Hematopoietic multipotent progenitor cell treated with erythropoietin and hydrocortisone succinate and interleukin-3 and kit ligand, for 8 days (in vitro differentiated cells): ENCODE results near the gene FLT4.

Source experiments
- DNase-seq: peaks from one replicate; pipeline ENCODE4 v3.0.0-alpha.2; 2015

Gene FLT4

DNA sequence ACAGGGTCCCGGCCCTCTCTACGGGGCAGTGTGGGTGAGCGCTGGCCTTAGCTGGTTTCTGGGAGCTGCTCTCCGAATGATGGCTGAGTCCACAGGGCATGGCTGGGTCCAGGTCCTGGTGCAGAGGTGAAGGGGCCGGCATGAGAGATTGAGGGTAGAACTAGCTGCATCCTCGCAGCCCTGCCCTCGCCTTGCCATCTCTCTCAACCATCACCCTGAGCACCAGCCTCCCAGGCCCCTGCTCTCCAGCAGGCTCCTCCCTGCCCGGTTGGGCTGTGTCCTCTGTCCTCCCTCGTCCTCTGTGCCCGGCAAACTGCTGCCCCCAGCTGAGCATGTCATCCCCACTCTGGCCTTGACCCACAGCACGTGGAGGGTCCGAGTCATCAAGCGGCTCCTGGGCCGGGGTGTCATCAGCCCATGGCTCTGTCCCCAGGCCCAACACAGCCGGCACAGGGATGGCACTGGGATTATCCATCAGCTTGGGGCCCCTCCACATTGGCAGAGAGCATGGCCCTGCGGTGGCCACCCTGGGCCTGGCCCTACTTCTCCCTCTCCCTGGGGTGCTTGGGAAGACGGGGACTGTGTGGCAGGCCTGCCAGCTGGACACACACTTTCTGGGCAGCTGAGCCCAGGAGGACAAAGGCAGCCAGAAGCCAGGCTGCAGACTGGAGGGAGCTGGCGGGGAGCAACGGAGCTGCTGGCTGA lies 8.4 kb downstream of the FLT4 start:
- DNase-seq, result no peak

DNA sequence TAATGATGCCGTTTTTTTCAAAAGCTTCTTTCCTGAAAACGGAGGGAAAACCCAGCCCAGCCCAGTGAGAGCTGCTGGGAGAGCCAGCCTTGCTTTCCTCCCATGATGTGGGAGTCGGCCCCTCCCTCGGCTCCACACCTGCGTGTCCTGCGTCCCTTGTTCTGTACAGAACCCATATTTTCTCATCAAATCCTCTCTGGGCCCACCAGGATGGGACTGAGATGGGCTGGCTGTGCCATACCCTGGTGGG lies 8.9 kb downstream of the FLT4 start:
- no peak for DNase-seq

DNA sequence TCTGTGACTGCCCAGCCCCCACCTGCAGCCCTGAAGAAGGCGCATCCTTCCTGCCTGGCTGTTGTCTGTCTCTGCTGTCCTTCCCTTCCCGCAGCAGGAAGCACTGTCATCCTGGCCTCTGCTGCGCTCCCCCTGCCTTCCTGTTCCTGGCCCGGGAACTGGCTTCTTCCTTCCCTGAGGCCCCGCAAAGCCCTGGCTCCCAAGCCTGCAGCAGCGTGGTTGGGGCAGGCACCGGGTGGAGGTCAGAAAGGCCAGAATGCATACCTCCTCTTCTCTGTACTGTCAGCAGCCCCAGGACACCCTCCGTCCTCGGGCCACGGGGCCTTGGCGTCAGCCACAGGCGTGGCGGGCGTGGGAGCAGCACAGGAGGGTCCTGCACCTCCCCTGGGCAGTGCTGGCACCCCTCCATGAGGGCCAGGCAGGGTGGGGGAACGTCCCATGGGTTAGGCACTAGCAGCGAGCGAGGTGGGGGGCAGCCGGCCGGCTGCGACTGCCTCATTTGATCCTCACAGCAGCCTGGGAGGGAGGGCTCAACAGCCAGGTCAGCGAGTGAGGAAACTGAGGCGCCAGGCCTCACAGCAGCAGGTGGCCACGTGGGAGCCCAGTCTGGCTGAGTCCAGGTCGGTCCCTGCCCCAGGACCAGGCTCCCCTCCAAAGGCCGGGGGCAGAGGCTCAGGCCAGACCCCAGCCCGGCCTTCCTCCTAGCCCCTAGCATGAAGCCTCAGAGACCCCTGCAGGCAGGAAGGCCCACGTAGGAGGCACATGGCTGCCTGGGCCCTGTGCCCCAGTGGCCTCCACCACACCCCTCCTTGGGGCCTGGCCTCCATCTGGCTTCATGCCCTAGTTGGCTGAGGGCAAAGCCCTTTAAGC lies 9.4 kb downstream of the FLT4 start:
- DNase-seq, result no peak

DNA sequence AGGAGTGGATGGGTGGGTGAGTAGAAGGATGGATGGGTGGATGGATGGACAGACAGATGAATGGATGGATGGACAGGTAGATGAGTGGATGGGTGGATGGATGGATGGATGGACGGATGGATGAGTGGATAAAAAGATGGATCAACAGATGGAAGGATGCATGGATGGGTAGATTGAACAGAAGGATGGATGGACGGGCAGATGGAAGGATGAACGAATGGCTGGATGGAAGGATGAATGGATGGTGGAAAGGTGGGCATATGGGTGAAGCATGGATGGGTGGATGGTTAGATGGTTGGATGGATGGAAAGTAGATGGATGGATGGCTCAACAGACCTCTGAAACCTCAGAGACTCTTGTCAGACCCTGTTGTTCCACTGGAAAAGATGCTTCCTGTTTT lies 10.1 kb downstream of the FLT4 start:
- DNase-seq, result no peak

GRCh38 chr5:180637962-180638680 lies 11.3 kb downstream of the FLT4 start:
- DNase-seq, result no peak

DNA sequence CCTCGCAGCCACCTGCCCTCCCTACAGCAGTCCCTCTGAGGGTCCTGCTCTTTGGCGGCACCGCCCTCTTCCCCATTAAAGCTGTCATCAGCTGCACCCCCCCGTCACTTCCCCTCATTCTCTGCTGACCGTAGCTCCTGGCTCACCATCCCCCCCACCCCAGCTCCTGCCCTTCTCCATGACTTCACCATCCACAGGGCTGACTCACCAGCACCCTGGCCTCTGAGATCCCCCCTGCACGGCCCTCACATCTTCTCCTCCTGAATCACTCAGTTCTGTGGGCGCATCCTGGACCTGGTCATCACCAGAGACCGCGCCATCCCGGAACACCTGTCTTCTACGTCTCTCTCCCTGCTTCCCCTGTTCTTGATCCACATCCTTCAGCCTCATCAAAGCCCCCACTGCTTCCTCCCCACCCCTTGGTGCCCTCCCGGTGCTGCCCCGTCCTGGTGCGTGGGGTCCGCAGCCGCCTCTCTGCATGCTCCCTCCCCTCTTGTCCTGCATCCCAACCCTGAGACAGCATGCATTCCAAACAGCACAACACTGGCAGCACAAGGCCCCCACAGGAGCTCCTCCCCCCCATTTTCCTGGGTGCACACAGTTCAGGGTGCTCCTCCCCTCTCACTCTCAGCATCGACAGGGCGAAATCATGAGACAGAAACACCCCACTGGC lies 12.9 kb downstream of the FLT4 start:
- no peak for DNase-seq

GRCh38 chr5:180636016-180636402 lies 13.4 kb downstream of the FLT4 start:
- no peak for DNase-seq

DNA sequence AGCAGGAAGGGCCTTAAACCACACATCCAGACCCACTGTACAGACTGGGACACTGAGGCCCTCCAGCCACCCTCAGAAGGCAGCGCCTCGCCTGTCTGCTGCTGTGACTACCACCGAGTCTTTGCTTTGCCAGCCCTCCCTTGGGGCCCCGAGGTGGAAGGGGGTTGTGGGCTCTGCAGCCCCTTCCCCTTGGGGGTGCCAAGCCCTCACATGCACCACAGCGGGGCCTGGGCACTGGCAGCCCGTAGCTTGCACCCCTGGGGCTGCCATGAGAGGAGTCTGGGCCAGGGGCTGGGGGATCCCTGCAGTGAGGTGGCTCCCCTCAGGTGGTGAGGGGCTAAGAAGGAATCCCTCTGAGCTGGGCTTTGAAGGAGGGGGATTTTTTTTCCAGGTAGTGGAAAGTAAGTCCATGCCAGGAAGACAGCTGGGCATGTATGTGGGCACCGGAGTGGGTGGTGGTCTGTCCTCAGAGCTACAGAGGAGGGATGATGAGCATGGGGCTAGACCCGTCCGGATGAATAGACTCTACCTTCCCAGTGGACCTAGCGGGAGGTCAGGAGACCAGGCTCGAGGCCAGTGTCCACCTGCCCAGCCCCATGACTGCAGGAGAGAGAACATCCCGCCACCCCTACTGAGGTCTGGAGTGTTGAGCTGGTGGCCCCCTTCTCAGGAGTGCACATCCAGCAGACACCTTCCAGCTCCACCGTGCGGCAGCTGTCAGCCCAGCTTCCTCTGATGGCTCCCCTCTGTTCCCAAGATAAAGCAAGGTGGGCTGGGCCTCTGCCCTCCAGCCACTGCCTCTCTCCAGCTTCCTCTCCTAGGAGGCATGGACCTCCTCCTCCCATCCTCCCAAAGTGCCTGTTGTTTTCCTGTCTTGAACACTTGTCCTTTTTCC lies 15.9 kb downstream of the FLT4 start:
- no peak for DNase-seq

GRCh38 chr5:180632768-180633167 lies 16.6 kb downstream of the FLT4 start:
- DNase-seq, result no peak

DNA sequence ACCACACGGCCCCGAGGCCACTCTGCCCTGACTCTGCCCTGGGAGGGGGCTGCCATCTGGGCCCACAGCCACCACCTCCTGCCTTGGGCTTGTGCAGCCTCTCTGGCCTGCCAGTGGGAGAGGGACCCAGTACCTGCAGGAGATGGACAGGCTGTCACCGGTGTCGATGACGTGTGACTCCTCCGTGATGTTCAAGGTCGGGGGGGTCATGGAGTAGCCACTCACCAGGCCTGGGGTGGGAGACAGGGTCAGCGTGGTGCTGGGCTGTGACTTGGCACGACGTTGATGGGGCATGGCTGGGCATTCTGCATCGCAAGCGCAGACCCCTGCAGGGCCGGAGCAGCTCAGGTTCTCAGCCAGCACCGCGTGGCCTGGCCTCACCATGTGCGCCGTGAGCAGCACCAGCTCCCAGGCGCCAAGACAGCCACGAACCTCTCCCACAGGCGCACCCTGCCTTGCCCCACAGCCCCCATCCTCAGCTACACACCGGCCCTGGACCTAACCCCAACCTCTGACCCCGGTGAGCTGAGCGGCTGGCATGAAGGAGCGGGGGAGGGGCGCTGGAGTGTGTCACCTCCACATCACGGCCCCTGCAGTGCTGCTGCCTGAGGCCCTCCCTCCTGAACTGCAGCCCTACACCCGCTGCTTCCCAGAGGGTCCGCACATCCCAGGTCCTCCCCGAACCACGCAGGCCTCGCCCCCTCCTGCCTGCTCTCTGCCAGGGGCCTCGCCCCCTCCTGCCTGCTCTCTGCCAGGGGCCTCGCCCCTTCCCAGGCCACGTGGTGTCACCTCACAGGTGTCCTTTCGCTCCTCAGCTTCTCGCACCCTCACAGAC lies 17.6 kb downstream of the FLT4 start:
- DNase-seq, result no peak

DNA sequence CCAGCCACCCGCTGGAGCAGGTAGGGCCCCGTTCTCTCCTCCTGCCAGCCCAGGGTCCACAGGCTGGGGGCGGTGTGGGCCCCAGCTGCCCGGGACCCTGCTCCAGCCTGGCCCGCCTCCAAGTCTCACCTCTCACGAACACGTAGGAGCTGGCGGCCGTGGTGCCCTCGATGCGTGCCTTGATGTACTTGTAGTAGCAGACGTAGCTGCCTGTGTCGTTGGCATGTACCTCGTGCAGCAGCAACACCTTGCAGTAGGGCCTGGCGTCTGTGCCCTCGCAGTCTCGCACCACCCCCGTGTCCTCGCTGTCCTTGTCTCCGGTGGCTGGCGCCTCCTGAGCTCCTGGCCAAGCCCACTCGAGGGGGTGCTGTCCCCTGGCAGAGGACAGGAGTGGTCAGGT lies 19.0 kb downstream of the FLT4 start:
- no peak for DNase-seq

GRCh38 chr5:180629831-180630382 lies 19.5 kb downstream of the FLT4 start:
- DNase-seq, result no peak

GRCh38 chr5:180628827-180629750 lies 20.3 kb downstream of the FLT4 start:
- no peak for DNase-seq

DNA sequence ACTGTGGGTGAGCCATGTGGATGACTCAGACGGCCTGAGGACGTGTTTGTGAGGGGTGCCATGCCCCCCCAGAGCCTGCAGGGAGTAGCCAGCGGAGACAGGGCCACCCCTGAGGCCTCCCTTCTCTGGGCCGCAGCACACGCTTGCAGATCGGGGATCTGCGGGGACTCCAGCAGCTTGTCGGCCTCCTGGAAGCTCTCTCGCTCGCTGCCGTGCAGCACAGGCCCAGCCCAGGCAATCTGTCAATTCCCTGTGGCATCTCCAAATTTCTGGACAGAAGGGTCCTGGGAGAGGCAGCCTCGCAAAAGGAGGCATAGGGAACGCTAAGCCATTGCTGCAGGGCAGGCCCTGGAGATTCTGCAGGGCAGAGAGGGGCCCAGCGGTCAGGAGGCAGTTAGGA lies 21.2 kb downstream of the FLT4 start:
- DNase-seq, result no peak

DNA sequence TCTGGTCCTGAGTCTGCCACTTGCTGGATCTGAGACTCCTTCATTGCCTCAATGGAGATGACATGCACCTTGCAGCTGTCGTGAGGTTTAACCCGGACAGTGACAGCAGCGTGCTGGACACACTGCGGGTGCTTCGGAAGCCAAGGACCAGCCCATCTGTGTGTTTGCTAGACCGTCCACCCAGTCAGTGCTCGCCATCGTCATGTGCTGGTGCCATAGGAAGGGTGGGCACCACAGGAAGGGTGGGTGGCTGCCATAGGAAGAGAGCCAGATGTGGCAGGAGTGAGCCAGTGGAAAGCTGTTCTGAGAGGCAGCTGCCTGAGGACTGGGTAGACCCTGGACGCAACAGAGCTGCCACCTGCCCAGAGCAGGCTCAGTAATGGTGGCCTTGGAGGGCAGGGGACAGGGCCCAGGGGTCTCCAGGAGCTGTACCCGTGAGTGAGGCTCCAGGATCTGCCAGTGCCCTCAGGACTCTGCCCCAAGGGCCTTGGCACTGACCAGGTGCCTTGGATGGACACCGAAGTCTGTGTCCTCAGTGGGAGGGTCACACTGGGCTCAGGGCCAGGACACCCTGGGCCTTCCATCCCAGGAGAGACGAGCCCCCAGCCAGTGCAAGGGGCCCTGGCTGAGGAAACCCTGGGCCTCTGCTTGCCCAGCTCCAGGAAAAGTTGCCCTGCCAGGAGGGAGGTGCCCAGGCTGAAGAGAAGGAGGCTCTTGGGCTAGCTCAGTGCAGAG lies 21.8 kb downstream of the FLT4 start:
- DNase-seq, result no peak

DNA sequence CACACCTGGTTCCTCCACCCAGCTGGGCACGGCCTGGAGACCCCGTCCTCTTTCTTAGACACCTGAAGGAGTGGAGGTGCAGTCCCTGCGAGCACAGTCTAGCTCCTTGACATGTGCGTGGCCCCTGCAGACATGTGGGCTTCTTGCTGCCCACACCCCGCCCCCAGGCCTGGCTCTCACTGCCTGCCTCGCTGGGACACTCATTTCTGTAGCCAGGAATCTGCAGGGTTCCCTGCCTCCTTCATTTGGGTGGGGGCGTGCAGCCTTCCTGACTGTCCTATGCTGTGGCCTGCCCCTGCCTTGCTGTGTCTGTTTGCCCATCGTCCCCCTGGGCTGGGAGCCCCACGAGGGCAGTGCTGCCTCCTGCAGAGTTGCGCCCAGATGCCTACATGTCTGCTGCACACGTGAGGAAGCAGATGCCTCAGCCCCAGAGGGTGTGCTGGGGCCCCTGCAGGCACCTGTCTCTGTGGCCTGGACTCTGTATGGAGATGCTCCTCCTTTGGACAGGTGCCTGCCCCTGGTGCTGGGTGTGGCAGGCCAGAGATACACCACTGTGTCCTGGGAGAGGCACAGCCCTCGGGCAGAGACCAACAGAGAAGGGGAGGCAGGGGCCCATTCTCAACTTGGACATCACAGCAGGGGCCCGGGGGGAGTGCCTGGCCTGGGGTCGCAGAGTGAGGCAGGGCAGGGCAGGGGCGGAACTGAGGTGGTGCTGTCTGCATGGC lies 22.6 kb downstream of the FLT4 start:
- no peak for DNase-seq

DNA sequence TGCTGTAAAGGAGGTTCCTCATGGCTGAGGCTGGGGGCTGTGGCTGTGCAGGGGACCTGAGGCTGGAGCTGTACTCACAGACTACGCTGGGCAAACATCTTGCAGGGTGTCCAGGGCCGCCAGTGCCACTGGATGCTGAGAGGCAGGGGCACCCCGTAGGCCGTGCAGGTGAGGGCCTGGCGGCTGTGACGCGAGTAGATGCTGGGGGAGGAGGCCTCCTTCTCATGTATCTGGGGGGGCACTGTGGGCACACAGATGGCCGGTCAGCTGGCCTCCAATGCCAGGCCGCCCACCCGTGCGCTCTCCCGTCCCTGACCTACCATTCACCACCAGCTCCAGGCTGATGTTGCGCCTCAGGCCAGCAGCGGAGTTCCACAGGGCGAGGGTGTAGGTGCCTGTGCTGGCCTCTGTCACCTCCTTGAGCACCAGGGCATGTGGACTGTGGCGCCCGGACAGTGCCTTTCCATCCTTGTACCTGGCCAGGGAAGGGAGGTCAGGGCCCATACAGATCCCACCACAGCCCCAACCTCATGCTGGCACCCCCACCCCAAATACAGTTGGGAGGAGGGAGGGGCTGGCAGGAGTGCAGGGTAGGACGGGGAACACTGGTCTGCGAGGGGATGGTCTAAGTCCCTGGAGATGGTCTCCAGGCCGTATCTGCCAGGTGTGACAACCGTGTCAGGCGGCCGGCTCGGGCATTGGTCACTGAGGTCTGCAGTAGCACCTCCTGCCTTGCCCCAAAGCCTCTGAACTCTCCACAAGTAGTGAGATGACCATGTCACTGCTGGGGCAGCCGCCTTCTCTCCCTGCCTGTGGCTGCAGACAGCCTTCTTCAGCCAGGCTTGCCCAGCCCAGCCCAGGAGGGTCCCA lies 23.4 kb downstream of the FLT4 start:
- DNase-seq, result no peak
